NCI-H1048 (cell line): Measurements from ENCODE around the gene PRKAG2.

Experiments used
- DNase-seq: peaks from one replicate; lab custom pipeline; 2025; lab: John Stamatoyannopoulos, UW

The PRKAG2 gene

GRCh38 chr7:151694828-151695580 is 181.9 kb downstream of the PRKAG2 start:
- no peak for DNase-seq

DNA sequence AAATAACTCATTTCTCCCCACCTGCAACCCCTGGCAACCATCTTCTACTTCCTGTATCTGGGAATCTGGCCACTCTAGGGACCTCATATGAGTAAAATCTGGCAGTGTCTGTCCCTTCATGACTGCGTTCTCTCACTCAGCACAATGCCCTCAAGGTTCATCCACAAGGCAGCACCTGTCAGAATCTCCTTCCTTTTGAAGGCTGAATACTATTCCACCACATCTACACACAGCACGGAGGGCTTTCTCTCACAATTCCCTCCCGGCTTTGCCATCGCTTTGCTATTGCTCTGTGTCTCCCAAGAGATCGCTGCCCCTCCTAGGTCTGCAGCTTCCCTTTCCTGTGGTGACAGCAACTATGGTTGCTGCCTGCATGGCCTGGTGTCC is 182.5 kb downstream of the PRKAG2 start:
- no peak for DNase-seq

DNA sequence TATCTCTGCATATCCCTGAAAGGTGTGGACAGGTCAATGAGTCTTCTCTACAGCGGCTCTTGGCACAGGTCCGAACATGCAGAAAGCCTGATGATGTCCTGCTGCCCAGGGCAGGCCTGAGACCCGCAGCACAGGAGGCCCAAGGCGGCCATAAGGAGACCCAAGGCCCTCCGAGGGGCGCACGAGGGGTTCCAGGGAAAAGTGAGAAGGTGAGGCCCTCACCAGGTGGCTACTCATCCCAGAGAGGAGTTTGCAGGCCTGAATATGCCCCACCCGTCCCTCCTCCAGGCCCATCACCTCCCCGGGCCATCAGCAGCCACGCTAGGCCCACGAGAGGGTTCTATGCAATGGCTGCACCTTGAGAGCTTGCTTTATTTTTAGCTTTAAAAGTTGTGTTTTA is 183.8 kb downstream of the PRKAG2 start:
- DNase-seq: no peak

- no peak for DNase-seq
Observed at GRCh38 chr7:151692721-151693120, 184.2 kb downstream of the PRKAG2 start.

GRCh38 chr7:151691449-151691848 is 185.5 kb downstream of the PRKAG2 start:
- no peak for DNase-seq

DNA sequence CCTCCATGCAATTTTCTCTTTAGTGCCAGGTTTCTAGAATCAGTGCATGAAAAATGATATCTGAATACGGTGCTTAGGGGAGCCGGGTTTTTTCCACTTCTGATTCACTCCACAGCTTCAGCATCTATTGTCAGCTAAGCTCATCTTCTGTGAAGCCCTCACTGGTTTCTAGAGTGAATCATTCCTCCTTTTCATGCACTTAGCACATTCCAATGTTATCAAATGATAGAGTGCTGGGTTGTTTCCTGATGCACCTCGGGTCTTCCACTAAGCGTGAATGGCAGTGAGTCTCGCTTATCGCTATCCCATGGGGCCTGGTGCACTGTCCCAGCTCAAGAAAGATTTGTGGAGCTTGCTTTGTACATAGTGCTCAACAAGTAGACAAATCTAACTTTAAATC is 186.3 kb downstream of the PRKAG2 start:
- no peak for DNase-seq

DNA sequence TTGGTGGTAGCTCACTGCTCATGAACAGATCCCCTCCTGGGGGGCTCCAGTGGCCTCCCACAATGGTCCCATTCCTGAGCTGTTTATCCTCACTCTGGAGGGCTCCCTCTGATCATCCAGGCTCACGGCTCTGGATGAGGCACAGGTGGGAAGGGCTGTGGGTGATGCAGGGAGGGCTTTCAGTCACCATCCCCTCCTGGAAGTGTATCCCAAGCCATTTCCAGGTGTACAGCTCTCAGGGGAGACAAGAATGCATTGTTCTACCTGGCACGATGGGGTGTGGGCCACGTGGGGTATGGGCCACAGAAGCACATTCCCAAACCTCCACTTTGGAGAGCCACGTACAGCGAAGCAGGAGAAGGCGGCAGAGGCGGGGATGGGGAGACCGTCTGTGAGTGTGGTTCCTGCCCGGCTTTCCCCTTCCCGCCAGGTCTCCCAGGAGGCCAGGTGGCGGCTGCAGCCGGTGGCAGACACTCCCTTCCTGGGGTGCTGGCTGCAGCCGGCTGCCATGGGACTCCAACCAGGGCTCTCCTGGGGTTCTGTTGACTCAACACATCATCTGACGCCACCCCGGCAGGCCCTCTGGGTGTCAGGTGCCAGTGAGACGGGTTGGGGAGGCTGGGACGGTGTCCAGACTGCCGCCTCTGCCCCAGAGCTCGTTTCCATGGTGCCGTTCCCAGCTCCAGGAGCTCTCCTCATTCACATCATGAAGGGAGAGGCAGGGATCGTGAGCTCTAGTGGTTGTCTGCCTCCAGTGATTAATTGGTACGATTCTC is 187.5 kb downstream of the PRKAG2 start:
- DNase-seq: no peak

DNA sequence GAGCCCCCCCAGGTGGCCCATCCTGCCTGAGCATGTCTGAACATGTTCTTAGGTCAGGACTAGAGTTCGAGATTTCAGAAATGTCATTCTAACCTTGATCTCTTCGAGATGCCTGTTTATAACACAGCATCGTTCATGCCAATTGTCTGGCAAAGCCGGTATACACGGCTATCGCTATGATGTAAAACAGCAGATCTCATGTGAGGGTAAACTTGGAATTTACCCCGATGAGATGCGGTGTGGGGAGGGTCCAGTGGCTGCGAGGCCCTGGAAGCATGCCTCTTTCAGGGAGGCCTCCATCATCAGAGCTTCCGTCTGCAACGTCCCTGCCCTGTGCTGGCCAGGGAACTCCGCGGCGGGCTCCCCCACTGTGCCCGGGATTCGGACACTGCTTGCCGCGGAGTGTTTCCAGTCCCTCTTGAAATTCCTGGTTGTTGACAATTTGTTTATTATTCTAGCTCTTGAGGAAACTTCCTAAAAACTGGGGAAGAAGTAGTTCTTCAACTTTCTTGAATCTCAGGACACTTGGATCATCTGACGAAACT is 188.6 kb downstream of the PRKAG2 start:
- no peak for DNase-seq

- DNase-seq: no peak
Observed at GRCh38 chr7:151687523-151688235, 189.2 kb downstream of the PRKAG2 start.

- no peak for DNase-seq
Observed at GRCh38 chr7:151686826-151687225, 190.1 kb downstream of the PRKAG2 start.

DNA sequence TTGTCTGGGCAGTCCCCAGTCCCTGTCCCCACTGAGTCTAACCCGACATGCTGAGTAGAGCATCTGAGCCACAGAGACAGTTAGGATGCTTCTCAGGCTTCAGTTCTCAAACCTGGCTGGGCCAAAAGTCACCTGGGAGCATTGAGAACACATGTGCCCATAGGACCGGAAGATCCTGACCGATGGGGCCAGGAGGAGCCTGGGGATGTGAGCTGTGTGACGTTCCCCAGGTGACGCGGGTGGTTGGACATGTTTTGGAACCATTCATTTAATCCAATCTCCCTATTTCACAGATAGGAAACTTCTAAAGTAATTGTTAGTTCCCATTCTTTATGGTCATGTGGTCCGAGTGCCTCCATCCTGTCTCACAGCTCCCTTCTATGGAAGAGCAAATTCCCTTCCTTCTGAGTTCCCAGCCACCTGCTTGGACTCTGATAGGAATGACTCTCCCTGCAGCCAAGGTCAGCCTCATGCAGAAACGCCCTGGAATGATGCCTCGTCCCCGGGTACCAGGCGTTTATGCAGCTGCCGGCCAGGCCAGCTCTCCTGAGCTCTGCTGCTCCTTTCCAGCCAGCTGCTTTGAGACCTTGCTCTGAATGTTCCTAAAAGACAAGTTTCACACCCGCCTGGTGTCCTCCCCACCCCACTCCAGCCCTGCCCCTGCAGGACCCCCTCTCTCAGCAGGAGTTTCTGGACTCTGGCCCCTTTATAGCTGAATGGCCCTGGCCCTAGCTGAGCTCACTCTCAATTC is 190.7 kb downstream of the PRKAG2 start:
- DNase-seq: no peak

- no peak for DNase-seq
Observed at GRCh38 chr7:151684408-151685175, 192.3 kb downstream of the PRKAG2 start.

DNA sequence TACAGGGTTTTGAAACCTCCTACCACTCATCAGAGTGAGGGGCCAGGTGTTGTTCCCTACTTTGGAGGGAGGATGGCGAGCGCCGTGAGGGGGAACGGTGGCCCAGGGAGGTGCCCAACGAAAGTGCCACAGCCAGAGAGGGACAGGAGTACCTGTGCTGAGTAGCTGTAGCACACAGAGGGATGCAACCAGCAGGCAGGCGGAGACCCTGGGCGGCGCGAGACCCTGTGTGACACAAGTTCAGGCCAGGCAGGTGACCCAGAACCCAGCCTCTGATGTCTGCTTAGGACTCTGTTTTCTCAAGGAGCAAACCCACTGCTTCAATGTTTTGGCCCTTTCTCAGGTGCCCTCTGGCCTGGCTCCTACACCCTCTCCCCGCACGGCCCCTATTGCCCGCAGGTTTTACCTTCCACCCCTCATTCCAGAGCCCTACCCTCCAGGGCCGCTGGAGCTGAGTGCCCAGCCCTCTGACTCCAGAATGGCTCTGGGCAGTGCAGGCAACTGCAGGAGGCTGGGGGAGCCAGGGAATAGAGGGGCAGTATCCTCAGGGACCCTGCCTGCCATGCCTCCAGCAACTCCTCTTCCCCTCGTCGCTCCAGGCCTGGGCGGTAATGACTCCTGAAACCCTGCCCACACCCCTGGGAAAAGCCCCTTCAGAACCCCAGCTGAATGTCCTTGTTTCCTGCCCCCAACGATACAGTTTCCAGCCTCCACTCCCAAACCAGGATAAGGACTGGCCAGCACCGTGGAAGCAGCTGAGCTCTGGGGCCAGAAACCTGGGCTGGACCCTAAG is 193.1 kb downstream of the PRKAG2 start:
- no peak for DNase-seq

DNA sequence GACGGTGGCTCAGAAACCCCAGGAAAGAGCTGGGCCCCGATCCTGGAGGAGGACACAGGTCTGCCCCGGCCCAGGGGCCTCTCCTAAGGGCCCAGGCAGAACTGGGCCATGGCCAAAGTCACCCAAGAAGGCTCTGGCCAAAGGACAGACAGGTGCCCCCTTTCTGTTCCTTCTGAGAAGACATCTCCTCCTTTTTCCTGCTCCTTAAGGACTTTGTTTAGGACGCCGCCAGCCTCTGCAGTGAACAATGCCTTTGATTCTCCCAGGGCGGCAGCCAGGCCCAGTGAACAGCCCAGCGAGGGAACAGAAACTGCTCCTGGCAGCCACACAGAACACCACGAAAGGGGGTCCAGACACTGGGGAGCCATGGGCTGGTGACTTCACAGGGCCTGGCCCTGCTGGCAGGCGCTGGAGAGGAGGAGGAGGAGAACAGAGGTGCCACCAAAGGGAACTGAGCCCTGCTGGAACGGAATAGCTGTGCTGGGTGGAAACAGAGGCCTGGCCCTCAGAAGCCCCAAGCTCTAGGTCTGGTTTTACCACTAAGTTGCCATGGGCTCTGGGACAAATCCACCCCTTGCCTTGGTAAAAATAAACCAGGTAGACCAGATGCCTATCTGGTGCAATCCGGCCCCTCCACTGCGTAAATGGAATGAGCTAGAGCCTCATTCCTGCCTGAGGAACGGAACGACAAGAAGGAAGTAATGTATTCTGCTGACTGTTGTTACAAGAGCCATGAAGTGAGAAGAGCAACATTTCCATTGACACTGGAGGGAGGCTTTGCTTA is 193.9 kb downstream of the PRKAG2 start:
- DNase-seq: no peak

DNA sequence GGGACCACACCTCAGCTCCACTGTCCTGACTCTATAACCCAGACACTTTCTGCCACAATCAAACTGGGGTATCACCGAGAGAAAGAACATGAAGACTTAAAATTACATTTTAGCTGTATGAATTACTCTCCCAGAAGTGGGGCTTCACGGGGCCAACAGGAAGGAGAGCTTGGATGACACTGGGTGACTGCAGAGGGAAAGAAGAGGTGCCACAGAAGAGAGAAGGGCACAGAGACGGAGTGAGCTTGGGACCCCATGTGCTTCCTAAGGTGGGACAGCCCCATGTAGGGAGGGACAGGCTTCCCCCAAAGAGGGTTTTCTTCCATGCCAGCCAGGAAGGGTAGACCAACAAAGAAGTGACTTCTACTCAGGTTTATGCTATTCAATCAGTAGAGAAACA is 195.2 kb downstream of the PRKAG2 start:
- DNase-seq: no peak

DNA sequence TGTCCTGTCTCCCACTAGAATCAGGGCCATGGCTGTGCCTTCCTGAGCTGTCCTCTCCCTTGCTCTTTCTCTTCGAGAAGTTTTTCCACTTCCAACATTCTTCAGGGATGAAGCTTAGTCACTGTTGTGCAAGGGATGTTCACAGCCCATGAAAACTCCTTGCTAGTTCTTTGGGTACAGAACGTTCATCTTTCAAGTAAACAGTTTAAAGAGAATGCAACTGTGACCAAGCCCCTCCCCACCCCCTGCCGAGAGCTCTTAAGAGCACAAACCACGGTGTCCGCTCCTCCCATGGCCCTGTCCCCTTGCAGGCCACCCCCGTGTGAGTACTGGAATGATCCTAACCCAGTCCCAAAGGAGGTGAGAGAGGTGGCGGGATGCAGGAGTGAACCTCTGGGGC is 196.1 kb downstream of the PRKAG2 start:
- DNase-seq: no peak

- no peak for DNase-seq
Observed at GRCh38 chr7:151679881-151680612, 196.9 kb downstream of the PRKAG2 start.

GRCh38 chr7:151679071-151679708 is 197.7 kb downstream of the PRKAG2 start:
- DNase-seq: no peak
